Brain microvascular endothelial cell (primary cell): ENCODE results near the gene ARHGAP5.

Experiments used
- DNase-seq: peaks from one replicate; pipeline ENCODE4 v3.0.0-alpha.2; 2020
- H3K27ac ChIP-seq: fragments of 250-450 bp; sonication (Bioruptor Pico); 2 replicates; pipeline ENCODE4 v1.5.1; 2020; ENCODE audit warnings: mild to moderate bottlenecking, moderate library complexity
- H3K27me3 ChIP-seq: fragments of 250-450 bp; sonication (Bioruptor Pico); replicated peaks from 2 replicates; pipeline ENCODE4 v1.5.1; 2020; ENCODE audit warnings: mild to moderate bottlenecking
- H3K36me3 ChIP-seq: fragments of 250-450 bp; sonication (Bioruptor Pico); replicated peaks from 2 replicates; pipeline ENCODE4 v1.5.1; 2020; ENCODE audit warnings: mild to moderate bottlenecking
- H3K4me3 ChIP-seq: 2 replicates; pipeline ENCODE4 v1.5.1; 2011; ENCODE audit warnings: low read depth, mild to moderate bottlenecking, control low read depth, low read length, moderate library complexity
- in situ Hi-C: cut with HindIII; loops from 2 replicates; pipeline ENCODE4 v1.10.0; 2017; ENCODE audit warnings: low sequenced_read_pairs, low pct_ligation_motif_present
- TF ChIP-seq, protein P1 (sequence below): IDR thresholded peaks from 2 replicates; pipeline ENCODE4 v1.5.1; 2011; ENCODE audit warnings: low read depth, mild to moderate bottlenecking, moderate library complexity, low read length, control low read depth, inconsistent platforms; ENCODE audit errors: missing control alignments

ARHGAP5 gene

DNA sequence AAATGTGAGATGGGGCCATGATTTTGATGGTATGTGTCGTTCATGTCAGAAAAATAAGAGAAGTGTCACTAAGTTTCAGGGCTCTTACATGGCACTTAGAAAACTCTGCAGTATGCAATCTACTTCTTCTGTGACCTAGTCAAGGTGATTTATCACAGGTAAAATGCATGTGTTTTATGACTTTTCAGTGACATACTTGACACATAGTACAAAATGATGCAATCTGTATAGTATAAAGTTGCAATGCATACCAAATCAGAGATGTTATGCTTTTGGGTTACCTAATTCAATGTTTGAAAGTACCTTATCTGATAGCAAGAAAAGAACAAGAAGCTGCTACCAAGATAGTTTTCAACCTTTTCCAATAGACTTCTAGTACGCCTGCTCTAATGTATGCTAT lies 21.9 kb upstream of the ARHGAP5 start:
- in situ Hi-C loops: no loop called here
- Histone ChIP-seq H3K4me3 (no peak overlapping the region), H3K36me3 (no peaks in the 10 kb centered on the region), H3K27me3 (no peaks in the 10 kb centered on the region), H3K27ac (no peak overlapping the region)
- no peak for DNase-seq
- TF ChIP-seq, protein P1, sequence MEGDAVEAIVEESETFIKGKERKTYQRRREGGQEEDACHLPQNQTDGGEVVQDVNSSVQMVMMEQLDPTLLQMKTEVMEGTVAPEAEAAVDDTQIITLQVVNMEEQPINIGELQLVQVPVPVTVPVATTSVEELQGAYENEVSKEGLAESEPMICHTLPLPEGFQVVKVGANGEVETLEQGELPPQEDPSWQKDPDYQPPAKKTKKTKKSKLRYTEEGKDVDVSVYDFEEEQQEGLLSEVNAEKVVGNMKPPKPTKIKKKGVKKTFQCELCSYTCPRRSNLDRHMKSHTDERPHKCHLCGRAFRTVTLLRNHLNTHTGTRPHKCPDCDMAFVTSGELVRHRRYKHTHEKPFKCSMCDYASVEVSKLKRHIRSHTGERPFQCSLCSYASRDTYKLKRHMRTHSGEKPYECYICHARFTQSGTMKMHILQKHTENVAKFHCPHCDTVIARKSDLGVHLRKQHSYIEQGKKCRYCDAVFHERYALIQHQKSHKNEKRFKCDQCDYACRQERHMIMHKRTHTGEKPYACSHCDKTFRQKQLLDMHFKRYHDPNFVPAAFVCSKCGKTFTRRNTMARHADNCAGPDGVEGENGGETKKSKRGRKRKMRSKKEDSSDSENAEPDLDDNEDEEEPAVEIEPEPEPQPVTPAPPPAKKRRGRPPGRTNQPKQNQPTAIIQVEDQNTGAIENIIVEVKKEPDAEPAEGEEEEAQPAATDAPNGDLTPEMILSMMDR: no peak

DNA sequence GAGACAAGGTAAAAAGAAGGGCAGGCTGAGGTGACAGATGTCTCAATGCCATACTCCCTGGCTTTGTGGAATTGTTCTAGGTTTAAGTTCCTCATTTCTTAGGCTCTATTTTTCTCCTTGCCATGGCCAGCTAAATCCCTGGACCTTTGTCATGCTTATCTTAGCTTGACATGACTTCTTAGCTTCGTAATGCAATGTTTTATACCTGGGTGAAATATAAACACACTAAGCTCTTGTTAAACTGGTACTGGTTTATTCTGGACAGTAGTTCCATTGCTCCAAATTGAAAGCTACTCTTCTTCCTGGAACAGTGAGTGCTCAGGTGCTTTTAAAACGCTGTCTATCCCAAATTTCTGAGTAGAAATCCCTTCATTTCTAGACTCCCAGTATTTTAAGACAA lies 17.4 kb upstream of the ARHGAP5 start:
- TF ChIP-seq, protein P1: no peak
- no peak for DNase-seq
- Histone ChIP-seq H3K27ac (no peak overlapping the region), H3K4me3 (no peak overlapping the region), H3K27me3 (no peaks in the 10 kb centered on the region), H3K36me3 (no peaks in the 10 kb centered on the region)
- in situ Hi-C loops: no loop called here

DNA sequence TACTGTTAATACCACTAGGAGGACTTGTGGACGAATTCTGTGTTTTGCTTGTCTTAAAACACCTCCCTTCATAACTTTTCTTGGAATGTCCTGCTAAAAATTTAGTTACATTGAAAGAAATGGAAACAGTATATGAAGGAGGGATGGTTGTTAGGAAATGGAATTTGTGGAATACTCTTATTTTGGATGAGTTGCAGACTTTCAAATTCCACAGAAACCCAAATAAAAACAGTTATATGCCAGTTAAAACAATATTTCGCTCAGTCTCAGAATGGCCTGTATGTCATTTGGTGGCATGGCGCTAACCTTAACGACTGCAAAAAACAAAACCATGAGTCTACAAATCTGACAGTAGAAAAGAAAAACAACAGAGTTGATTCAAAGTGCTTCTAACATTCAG lies 12.2 kb upstream of the ARHGAP5 start:
- Histone ChIP-seq H3K27me3 (no peaks in the 10 kb centered on the region), H3K4me3 (no peak overlapping the region), H3K27ac (no peak overlapping the region), H3K36me3 (no peaks in the 10 kb centered on the region)
- in situ Hi-C loops: no loop called here
- TF ChIP-seq, protein P1: no peak
- DNase-seq: no peak

DNA sequence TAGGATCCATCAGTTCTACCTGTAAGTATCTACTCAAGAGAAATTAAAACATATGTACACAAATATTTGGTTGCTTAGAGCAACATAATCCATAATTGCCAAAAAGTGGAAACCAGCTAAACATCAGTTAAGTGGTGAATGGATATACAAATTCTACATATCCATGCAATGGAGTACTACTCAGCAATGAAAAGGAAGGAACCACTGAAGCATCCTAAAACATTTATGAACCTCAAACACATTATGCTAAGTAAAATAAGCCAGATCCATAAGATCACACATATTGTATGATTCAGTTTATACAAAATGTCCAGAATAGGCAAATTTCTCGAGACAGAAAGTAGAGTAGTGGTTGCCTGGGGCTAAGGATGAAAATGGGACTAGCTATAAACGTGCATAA lies 8.4 kb upstream of the ARHGAP5 start:
- H3K27ac ChIP-seq: no peak overlapping the region
- TF ChIP-seq, protein P1: no peak
- H3K27me3 ChIP-seq: no peaks in the 10 kb centered on the region
- no peaks in the 10 kb centered on the region for H3K36me3 ChIP-seq
- DNase-seq: no peak
- in situ Hi-C loops: no loop called here
- no peak overlapping the region for H3K4me3 ChIP-seq

DNA sequence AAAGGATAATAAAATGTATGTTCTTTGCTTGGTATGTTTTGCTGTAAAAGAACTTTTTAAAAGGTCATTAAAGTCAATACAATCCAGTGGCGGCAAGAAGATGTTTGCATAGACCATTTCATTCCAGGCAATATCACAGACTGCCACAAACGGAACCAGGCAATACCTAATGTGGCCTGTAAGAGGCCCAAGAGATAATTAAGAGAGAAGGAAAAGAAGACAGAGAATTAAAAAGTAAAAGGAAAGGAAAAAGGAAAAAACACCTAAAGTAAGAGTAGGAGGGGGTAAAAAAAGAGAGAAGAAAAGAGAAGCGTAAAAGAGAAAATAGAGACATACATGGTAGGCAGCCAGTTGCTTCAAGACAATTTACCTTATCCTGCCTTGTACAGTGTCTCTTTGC lies 6.8 kb upstream of the ARHGAP5 start:
- Histone ChIP-seq H3K36me3 (no peaks in the 10 kb centered on the region), H3K27me3 (no peaks in the 10 kb centered on the region), H3K4me3 (no peak overlapping the region), H3K27ac (no peak overlapping the region)
- DNase-seq: no peak
- TF ChIP-seq, protein P1: no peak
- in situ Hi-C loops: no loop called here

DNA sequence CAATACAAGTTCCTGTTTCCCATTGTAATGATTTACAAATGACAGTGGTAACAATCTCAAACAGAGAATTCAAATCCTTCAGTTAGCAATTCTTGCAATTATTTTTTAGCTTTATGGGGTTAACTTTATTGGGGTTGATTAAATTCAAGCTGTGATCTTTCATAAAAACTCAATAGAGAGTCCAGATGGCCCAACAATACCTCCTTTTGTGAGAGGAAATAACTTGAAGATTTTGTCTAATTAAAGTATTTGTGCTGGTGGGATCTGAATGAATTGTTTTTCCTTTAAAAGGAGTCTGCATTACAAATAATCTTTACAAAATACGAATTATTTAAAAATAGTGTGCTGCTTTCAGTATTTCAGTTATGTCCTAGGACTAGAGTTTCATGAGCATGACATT lies 4.4 kb upstream of the ARHGAP5 start:
- Histone ChIP-seq H3K36me3 (no peaks in the 10 kb centered on the region), H3K27ac (no peak overlapping the region), H3K4me3 (no peak overlapping the region), H3K27me3 (no peaks in the 10 kb centered on the region)
- no peak for DNase-seq
- in situ Hi-C loops: no loop called here
- TF ChIP-seq, protein P1: no peak
